Smooth muscle cell (in vitro differentiated cells): ENCODE results near the gene CSTA. TPM values are rescaled to one million over a fixed set of nuclear protein-coding genes. Genes with fewer than 3 reads are reported as not detected.

ENCODE experiments used
- DNase-seq: peaks from one replicate; lab custom pipeline; 2025; ENCODE audit not compliant: unreplicated experiment; lab: John Stamatoyannopoulos, UW
- H2AFZ ChIP-seq: fragments of 200-600 bp; sonication (generic); 2 replicates; pipeline ENCODE4 v1.6.0; 2016; ENCODE audit warnings: antibody characterized with exemption, low read depth, mild to moderate bottlenecking
- H3F3A ChIP-seq: fragments of 200-600 bp; sonication (generic); 2 replicates; pipeline ENCODE4 v1.6.0; 2017; ENCODE audit warnings: antibody characterized with exemption, low read depth
- H3K27ac ChIP-seq: fragments of 200-600 bp; sonication (generic); 2 replicates; pipeline ENCODE4 v1.5.1; 2016; ENCODE audit warnings: low read depth, mild to moderate bottlenecking
- H3K27me3 ChIP-seq: fragments of 200-600 bp; sonication (generic); 2 replicates; pipeline ENCODE4 v1.6.1; 2016; ENCODE audit warnings: low read depth, mild to moderate bottlenecking
- H3K36me3 ChIP-seq: fragments of 200-600 bp; sonication (generic); 2 replicates; pipeline ENCODE4 v1.5.1; 2016; ENCODE audit warnings: low read depth
- H3K4me1 ChIP-seq: fragments of 200-600 bp; sonication (generic); 2 replicates; pipeline ENCODE4 v1.5.1; 2016; ENCODE audit warnings: low read depth
- H3K4me2 ChIP-seq: fragments of 200-600 bp; sonication (generic); 2 replicates; pipeline ENCODE4 v1.6.0; 2016; ENCODE audit warnings: mild to moderate bottlenecking
- H3K4me3 ChIP-seq: fragments of 200-600 bp; sonication (generic); 2 replicates; pipeline ENCODE4 v1.5.1; 2016; ENCODE audit warnings: mild to moderate bottlenecking
- H3K79me2 ChIP-seq: fragments of 200-600 bp; sonication (generic); 2 replicates; pipeline ENCODE4 v1.6.0; 2016; ENCODE audit warnings: low read depth, mild to moderate bottlenecking
- H3K9ac ChIP-seq: fragments of 200-600 bp; sonication (generic); 2 replicates; pipeline ENCODE4 v1.6.0; 2016; ENCODE audit warnings: low read depth
- H3K9me3 ChIP-seq: fragments of 200-600 bp; sonication (generic); replicated peaks from 2 replicates; pipeline ENCODE4 v1.5.1; 2016; ENCODE audit warnings: low read depth
- H4K20me1 ChIP-seq: fragments of 200-600 bp; sonication (generic); 2 replicates; pipeline ENCODE4 v1.6.0; 2016; ENCODE audit warnings: low read depth
- CTCF ChIP-seq: fragments of 200-600 bp; sonication (generic); IDR thresholded peaks from 2 replicates; pipeline ENCODE4 v1.5.1; 2017; ENCODE audit warnings: borderline replicate concordance, mild to moderate bottlenecking, antibody characterized with exemption; ENCODE audit not compliant: insufficient read depth, poor library complexity, severe bottlenecking
- WGBS: methylation state at CpG from one replicate; pipeline ENCODE4 v1.1.7; 2016; ENCODE audit warnings: low lambda C conversion rate; 5-methylcytosine and 5-hydroxymethylcytosine counted together
- polyA plus RNA-seq: library from polyadenylated mRNA; unstranded; fragments of >200 nt; fragmentation: Nextera tagmentation; extraction: Ambion mirVana; gene quantifications from 2 replicates; pipeline ENCODE4 v1.2.1, GENCODE V29; 2016
- total RNA-seq: library from RNA; depleted of rRNA; stranded (reverse); fragments of >200 nt; gene quantifications from 2 replicates; pipeline ENCODE4 v1.2.3, GENCODE V29; 2014

CSTA gene
- total and polyA plus RNA-seq, 2 experiments from 2014 or later, result 19.7 to 51.7 TPM

- DNase-seq, result no peak
- Histone ChIP-seq H3K27ac (no peak overlapping the region), H3K4me2 (no peak overlapping the region), H3K4me3 (no peak overlapping the region), H3F3A (no peaks in the 10 kb centered on the region), H3K9ac (no peak overlapping the region), H3K4me1 (no peaks in the 10 kb centered on the region), H2AFZ (no peak overlapping the region), H3K79me2 (no peaks in the 10 kb centered on the region), H4K20me1 (no peaks in the 10 kb centered on the region), H3K36me3 (no peaks in the 10 kb centered on the region), H3K9me3 (no peaks in the 10 kb centered on the region), H3K27me3 (no peaks in the 10 kb centered on the region)
- no peak for TF ChIP-seq CTCF
- 59% methylated on average over 1 of the region's 1 CpG for WGBS
These were observed 24.1 kb downstream of the CSTA start for GRCh38 chr3:122349171-122349570.

GRCh38 chr3:122350814-122351418 lies 25.9 kb downstream of the CSTA start:
- Histone ChIP-seq H3K27ac (no peak overlapping the region), H3K4me2 (peak overlapping the region; percentile 35)

GRCh38 chr3:122351612-122352011 lies 26.6 kb downstream of the CSTA start:
- TF ChIP-seq CTCF, result no peak
- Histone ChIP-seq H4K20me1 (no peaks in the 10 kb centered on the region), H3F3A (no peaks in the 10 kb centered on the region), H3K4me2 (no peak overlapping the region), H3K9me3 (no peaks in the 10 kb centered on the region), H3K4me1 (no peaks in the 10 kb centered on the region), H3K27ac (no peak overlapping the region), H3K36me3 (no peaks in the 10 kb centered on the region), H3K27me3 (no peaks in the 10 kb centered on the region), H2AFZ (no peak overlapping the region), H3K79me2 (no peaks in the 10 kb centered on the region), H3K4me3 (no peak overlapping the region), H3K9ac (no peak overlapping the region)
- 89% methylated on average over 4 of the region's 4 CpGs for WGBS
- no peak for DNase-seq

More at GRCh38 chr3:122350814-122351418, 25.9 kb downstream of the CSTA start:
- H3F3A ChIP-seq, result no peaks in the 10 kb centered on the region
- H3K9me3 ChIP-seq, result no peaks in the 10 kb centered on the region
- no peaks in the 10 kb centered on the region for H3K4me1 ChIP-seq
- H3K27me3 ChIP-seq, result no peaks in the 10 kb centered on the region
- no peak for TF ChIP-seq CTCF
- no peaks in the 10 kb centered on the region for H3K36me3 ChIP-seq
- no peaks in the 10 kb centered on the region for H3K79me2 ChIP-seq
- no peak overlapping the region for H3K4me3 ChIP-seq
- H4K20me1 ChIP-seq, result no peaks in the 10 kb centered on the region
- DNase-seq, result no peak
- H3K9ac ChIP-seq, result no peak overlapping the region
- H2AFZ ChIP-seq, result no peak overlapping the region
- WGBS, result 85% methylated on average over 5 of the region's 5 CpGs

- Histone ChIP-seq H3K4me3 (no peak overlapping the region), H3K4me1 (no peaks in the 10 kb centered on the region), H3K27ac (no peak overlapping the region), H3K36me3 (no peaks in the 10 kb centered on the region), H3F3A (no peaks in the 10 kb centered on the region), H2AFZ (no peak overlapping the region), H3K9me3 (no peaks in the 10 kb centered on the region), H3K4me2 (no peak overlapping the region), H3K9ac (no peak overlapping the region), H4K20me1 (no peaks in the 10 kb centered on the region), H3K79me2 (no peaks in the 10 kb centered on the region), H3K27me3 (no peaks in the 10 kb centered on the region)
- TF ChIP-seq CTCF, result no peak
- no peak for DNase-seq
- 86% methylated on average over 2 of the region's 2 CpGs for WGBS
These were observed 28.2 kb downstream of the CSTA start for GRCh38 chr3:122353215-122353614.
